ENCODE measurements around the gene KRTAP12-3.

KRTAP12-3 gene

GRCh38 chr21:44615466-44615865, 42.3 kb upstream of the KRTAP12-3 start:
- Histone ChIP-seq H3K27ac (ENCODE audit: low read depth, low read length) (no peak overlapping the region), H3K36me3 (ENCODE audit: control insufficient read depth in 5 of 5, insufficient read depth in 5 of 5, low read length in 5 of 5) (no peaks in the 10 kb centered on the region), H3K4me1 (ENCODE audit: control insufficient read depth in 5 of 5, insufficient read depth in 5 of 5, low read length in 5 of 5) (peaks cover 0 to 5% (median 3%) of the 10 kb centered on the region in 5 donors), H3K9ac (ENCODE audit: low read length in 5 of 5) (no peak overlapping the region), H3K27me3 (ENCODE audit: control insufficient read depth in 5 of 5, insufficient read depth in 4 of 5, low read length in 5 of 5) (peaks cover 4 to 29% (median 21%) of the 10 kb centered on the region in 5 donors), H3K9me3 (ENCODE audit: control insufficient read depth in 5 of 5, low read length in 5 of 5) (peaks cover 0 to 16% (median 12%) of the 10 kb centered on the region in 5 donors), H3K4me3 (ENCODE audit: low read depth in 1 of 5, low read length in 5 of 5) (no peak overlapping the region)

DNA sequence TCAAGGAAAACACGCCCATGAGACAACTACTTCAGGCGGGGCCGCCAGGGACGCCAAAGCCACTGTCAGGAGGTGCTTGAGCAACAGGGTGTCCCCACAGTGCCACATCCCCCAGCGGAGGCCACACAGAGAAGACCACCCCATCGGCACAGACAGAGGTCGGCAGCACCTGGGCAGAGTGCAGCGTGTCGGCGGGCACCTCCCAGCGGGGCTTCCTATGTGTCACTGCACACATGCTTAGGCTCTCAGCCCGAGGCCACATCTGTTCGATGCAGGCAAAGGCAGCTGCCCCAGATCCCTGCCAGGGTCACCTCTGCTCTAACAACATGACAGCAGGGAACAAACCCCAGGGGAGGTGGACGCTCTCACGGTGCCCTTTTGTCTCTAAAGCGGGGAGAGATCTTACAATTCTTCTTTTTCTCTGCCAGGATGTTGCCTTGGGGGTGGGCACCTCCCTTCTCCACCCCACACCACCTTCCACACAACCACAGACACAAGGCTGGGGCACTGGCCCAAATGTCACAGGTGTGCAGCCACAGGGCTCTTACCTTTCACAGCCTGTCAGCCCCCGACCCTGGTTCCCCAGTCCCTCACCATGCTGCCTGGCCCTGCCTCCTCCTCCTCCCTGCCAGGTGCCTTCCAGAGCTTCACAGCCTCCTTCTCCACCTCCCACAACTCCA, 41.7 kb upstream of the KRTAP12-3 start:
- no peak overlapping the region for H3K9ac ChIP-seq (ENCODE audit: low read length in 5 of 5)
- H3K4me1 ChIP-seq (ENCODE audit: control insufficient read depth in 5 of 5, insufficient read depth in 5 of 5, low read length in 5 of 5), result peaks cover 0 to 5% (median 3%) of the 10 kb centered on the region in 5 donors
- H3K9me3 ChIP-seq (ENCODE audit: control insufficient read depth in 5 of 5, low read length in 5 of 5), result peaks cover 0 to 13% (median 10%) of the 10 kb centered on the region in 5 donors
- no peaks in the 10 kb centered on the region for H3K36me3 ChIP-seq (ENCODE audit: control insufficient read depth in 5 of 5, insufficient read depth in 5 of 5, low read length in 5 of 5)
- peaks cover 4 to 29% (median 21%) of the 10 kb centered on the region in 5 donors for H3K27me3 ChIP-seq (ENCODE audit: control insufficient read depth in 5 of 5, insufficient read depth in 4 of 5, low read length in 5 of 5)
- no peak overlapping the region for H3K4me3 ChIP-seq (ENCODE audit: low read depth in 1 of 5, low read length in 5 of 5)
- no peak overlapping the region for H3K27ac ChIP-seq (ENCODE audit: low read depth, low read length)

DNA sequence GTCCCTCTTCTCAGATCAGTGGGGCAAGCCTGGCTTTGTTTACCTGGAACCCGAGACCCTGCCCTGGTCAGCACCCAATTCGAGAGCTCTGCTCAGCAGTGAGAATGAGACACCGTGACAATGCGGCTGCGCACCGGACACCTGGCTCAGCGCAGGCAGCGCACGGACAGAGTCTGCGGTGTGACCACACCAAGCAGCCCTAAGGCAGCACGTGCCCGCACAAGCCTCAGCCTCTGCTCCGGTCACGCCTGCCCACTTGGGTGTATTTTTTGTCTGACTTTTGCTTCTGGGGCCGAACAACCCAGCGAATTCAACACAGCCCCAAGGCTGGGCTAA, 41.2 kb upstream of the KRTAP12-3 start:
- peaks cover 4 to 29% (median 21%) of the 10 kb centered on the region in 5 donors for H3K27me3 ChIP-seq (ENCODE audit: control insufficient read depth in 5 of 5, insufficient read depth in 4 of 5, low read length in 5 of 5)
- H3K4me1 ChIP-seq (ENCODE audit: control insufficient read depth in 5 of 5, insufficient read depth in 5 of 5, low read length in 5 of 5), result peaks cover 0 to 5% (median 3%) of the 10 kb centered on the region in 5 donors
- no peaks in the 10 kb centered on the region for H3K36me3 ChIP-seq (ENCODE audit: control insufficient read depth in 5 of 5, insufficient read depth in 5 of 5, low read length in 5 of 5)
- H3K9ac ChIP-seq (ENCODE audit: low read length in 5 of 5), result no peak overlapping the region
- peaks cover 0 to 9% (median 6%) of the 10 kb centered on the region in 5 donors for H3K9me3 ChIP-seq (ENCODE audit: control insufficient read depth in 5 of 5, low read length in 5 of 5)
- no peak overlapping the region for H3K4me3 ChIP-seq (ENCODE audit: low read depth in 1 of 5, low read length in 5 of 5)
- H3K27ac ChIP-seq (ENCODE audit: low read depth, low read length), result no peak overlapping the region

DNA sequence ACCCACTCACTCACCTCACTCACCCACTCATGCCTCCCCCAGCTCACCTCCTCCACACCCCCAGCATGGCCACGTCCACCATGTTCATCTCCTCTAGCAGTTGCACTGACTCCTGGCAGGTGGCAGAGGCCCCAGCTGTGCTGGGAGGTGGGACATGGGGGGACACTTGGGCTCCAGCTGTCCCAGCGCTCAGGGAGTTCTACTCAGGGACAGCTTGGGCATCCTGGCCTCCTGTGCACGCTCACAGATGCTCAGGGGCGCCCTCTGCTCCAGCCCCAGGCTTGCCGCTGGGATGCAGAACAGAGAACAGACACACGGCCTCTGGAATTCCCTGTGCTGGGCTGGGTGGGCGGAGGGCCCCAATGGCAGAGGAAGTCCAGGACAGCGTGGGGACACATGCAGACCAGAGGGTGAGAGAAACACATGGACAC, 40.6 kb upstream of the KRTAP12-3 start:
- Histone ChIP-seq H3K4me3 (ENCODE audit: low read depth in 1 of 5, low read length in 5 of 5) (no peak overlapping the region), H3K27ac (ENCODE audit: low read depth, low read length) (no peak overlapping the region), H3K9me3 (ENCODE audit: control insufficient read depth in 5 of 5, low read length in 5 of 5) (peaks cover 0 to 4% (median 1%) of the 10 kb centered on the region in 5 donors), H3K27me3 (ENCODE audit: control insufficient read depth in 5 of 5, insufficient read depth in 4 of 5, low read length in 5 of 5) (peaks cover 4 to 26% (median 17%) of the 10 kb centered on the region in 5 donors), H3K36me3 (ENCODE audit: control insufficient read depth in 5 of 5, insufficient read depth in 5 of 5, low read length in 5 of 5) (no peaks in the 10 kb centered on the region), H3K9ac (ENCODE audit: low read length in 5 of 5) (no peak overlapping the region), H3K4me1 (ENCODE audit: control insufficient read depth in 5 of 5, insufficient read depth in 5 of 5, low read length in 5 of 5) (peaks cover 0 to 5% (median 3%) of the 10 kb centered on the region in 5 donors)

DNA sequence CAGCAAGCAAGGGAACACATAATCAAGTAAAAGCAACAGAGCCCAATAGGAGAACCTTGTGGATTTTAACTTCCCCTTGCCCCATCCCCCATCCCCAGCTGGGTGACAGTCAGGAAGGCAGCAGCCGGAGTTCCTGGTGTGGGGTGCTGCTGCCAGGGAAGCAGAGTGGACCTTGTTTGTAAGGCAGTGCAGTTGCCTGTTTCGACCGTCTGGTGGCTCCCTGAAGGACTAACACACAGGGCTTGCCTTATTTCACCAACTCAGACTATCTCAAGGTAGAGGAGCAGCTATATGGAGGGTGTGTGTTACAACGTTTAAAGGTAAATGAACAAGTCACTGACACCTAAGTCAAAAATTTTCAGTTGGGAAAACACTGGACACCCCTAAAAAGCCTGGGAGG, 39.2 kb upstream of the KRTAP12-3 start:
- H3K36me3 ChIP-seq (ENCODE audit: control insufficient read depth in 5 of 5, insufficient read depth in 5 of 5, low read length in 5 of 5), result no peaks in the 10 kb centered on the region
- H3K27me3 ChIP-seq (ENCODE audit: control insufficient read depth in 5 of 5, insufficient read depth in 4 of 5, low read length in 5 of 5), result peaks cover 4 to 18% (median 10%) of the 10 kb centered on the region in 5 donors
- H3K9ac ChIP-seq (ENCODE audit: low read length in 5 of 5), result no peak overlapping the region
- H3K4me1 ChIP-seq (ENCODE audit: control insufficient read depth in 5 of 5, insufficient read depth in 5 of 5, low read length in 5 of 5), result peaks cover 0 to 5% (median 3%) of the 10 kb centered on the region in 5 donors
- no peak overlapping the region for H3K27ac ChIP-seq (ENCODE audit: low read depth, low read length)
- peaks cover under 1 to 14% (median 6%) of the 10 kb centered on the region in 5 donors for H3K9me3 ChIP-seq (ENCODE audit: control insufficient read depth in 5 of 5, low read length in 5 of 5)
- no peak overlapping the region for H3K4me3 ChIP-seq (ENCODE audit: low read depth in 1 of 5, low read length in 5 of 5)

- Histone ChIP-seq H3K9ac (ENCODE audit: low read length in 5 of 5) (no peak overlapping the region), H3K9me3 (ENCODE audit: control insufficient read depth in 5 of 5, low read length in 5 of 5) (peaks cover 5 to 17% (median 8%) of the 10 kb centered on the region in 5 donors), H3K27ac (ENCODE audit: low read depth, low read length) (no peak overlapping the region), H3K36me3 (ENCODE audit: control insufficient read depth in 5 of 5, insufficient read depth in 5 of 5, low read length in 5 of 5) (no peaks in the 10 kb centered on the region), H3K4me1 (ENCODE audit: control insufficient read depth in 5 of 5, insufficient read depth in 5 of 5, low read length in 5 of 5) (peaks cover 0 to 5% (median 3%) of the 10 kb centered on the region in 5 donors), H3K27me3 (ENCODE audit: control insufficient read depth in 5 of 5, insufficient read depth in 4 of 5, low read length in 5 of 5) (peaks cover 4 to 16% (median 10%) of the 10 kb centered on the region in 5 donors), H3K4me3 (ENCODE audit: low read depth in 1 of 5, low read length in 5 of 5) (no peak overlapping the region)
These were observed 38.8 kb upstream of the KRTAP12-3 start for GRCh38 chr21:44618909-44619308.

DNA sequence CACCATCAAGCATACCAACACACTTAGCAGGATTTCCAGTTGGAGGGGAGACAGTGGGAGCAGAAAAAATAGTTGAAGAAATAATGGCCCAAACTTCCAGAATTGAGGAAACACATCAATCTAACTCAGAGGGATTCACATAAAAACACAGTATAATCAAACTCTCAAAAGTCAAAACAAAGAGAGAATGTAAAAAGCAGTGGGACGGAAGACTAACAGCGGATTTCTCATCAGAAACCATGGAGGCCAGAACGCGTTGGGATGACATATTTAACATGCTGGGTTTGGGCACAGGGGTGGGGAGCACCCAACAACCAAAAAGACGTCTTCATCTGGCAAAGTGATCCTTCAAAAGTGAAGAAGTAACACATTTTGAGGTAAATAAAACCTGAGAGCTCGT, 37.8 kb upstream of the KRTAP12-3 start:
- no peaks in the 10 kb centered on the region for H3K36me3 ChIP-seq (ENCODE audit: control insufficient read depth in 5 of 5, insufficient read depth in 5 of 5, low read length in 5 of 5)
- no peak overlapping the region for H3K9ac ChIP-seq (ENCODE audit: low read length in 5 of 5)
- H3K27ac ChIP-seq (ENCODE audit: low read depth, low read length), result no peak overlapping the region

DNA sequence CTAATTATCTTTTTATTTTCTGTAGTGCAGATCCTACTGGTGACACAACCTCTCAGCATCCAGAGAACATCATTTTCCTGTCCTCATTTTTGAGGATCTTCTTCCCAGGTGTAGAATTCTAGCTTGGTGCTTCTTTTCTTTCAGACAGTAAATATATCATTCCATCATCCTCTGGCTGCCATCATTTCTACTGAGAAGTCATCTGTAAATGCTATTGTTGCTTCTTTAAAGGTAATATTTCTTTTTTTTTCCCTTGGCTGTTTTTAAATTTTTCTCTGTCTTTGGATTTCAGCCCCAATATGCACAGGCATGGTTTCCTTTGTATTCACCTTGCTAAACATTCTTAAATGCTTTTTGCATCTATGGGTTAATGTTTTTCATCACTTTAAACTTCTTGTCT, 34.2 kb upstream of the KRTAP12-3 start:
- H3K4me1 ChIP-seq (ENCODE audit: control insufficient read depth in 5 of 5, insufficient read depth in 5 of 5, low read length in 5 of 5), result peaks cover 0 to 8% (median 3%) of the 10 kb centered on the region in 5 donors
- H3K27me3 ChIP-seq (ENCODE audit: control insufficient read depth in 5 of 5, insufficient read depth in 4 of 5, low read length in 5 of 5), result peaks cover 11 to 26% (median 12%) of the 10 kb centered on the region in 5 donors
- peaks cover 7 to 26% (median 17%) of the 10 kb centered on the region in 5 donors for H3K9me3 ChIP-seq (ENCODE audit: control insufficient read depth in 5 of 5, low read length in 5 of 5)
- no peak overlapping the region for H3K9ac ChIP-seq (ENCODE audit: low read length in 5 of 5)
- H3K36me3 ChIP-seq (ENCODE audit: control insufficient read depth in 5 of 5, insufficient read depth in 5 of 5, low read length in 5 of 5), result no peaks in the 10 kb centered on the region
- H3K27ac ChIP-seq (ENCODE audit: low read depth, low read length), result no peak overlapping the region
- H3K4me3 ChIP-seq (ENCODE audit: low read depth in 1 of 5, low read length in 5 of 5), result no peak overlapping the region

More for the DNA sequence above, 37.8 kb upstream of the KRTAP12-3 start:
- Histone ChIP-seq H3K4me3 (ENCODE audit: low read depth in 1 of 5, low read length in 5 of 5) (no peak overlapping the region), H3K9me3 (ENCODE audit: control insufficient read depth in 5 of 5, low read length in 5 of 5) (peaks cover 7 to 23% (median 17%) of the 10 kb centered on the region in 5 donors), H3K4me1 (ENCODE audit: control insufficient read depth in 5 of 5, insufficient read depth in 5 of 5, low read length in 5 of 5) (peaks cover 0 to 5% (median 3%) of the 10 kb centered on the region in 5 donors), H3K27me3 (ENCODE audit: control insufficient read depth in 5 of 5, insufficient read depth in 4 of 5, low read length in 5 of 5) (peaks cover 4 to 11% (median 5%) of the 10 kb centered on the region in 5 donors)

DNA sequence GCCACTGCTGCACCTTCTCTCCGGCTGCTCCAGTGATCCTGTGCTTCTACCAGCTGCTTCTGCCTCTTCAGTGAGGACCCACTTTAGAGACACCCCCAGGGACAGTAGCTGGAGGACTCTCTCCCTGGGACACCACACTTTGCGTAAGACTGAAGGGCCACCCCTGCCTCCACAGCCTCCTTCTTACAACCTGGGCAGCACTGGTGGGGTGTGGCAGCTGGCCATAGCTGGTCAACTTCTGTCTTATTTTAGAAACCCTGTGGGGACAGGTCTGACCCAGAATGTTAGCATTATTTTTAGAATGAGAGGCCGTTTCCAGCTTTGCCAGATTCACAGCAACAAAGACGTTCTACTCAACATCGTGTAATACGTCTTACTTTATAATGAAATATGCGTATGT, 32.0 kb upstream of the KRTAP12-3 start:
- Histone ChIP-seq H3K27ac (ENCODE audit: low read depth, low read length) (no peak overlapping the region), H3K27me3 (ENCODE audit: control insufficient read depth in 5 of 5, insufficient read depth in 4 of 5, low read length in 5 of 5) (peaks cover 12 to 29% (median 19%) of the 10 kb centered on the region in 5 donors), H3K9ac (ENCODE audit: low read length in 5 of 5) (no peak overlapping the region), H3K9me3 (ENCODE audit: control insufficient read depth in 5 of 5, low read length in 5 of 5) (peaks cover 7 to 35% (median 20%) of the 10 kb centered on the region in 5 donors), H3K36me3 (ENCODE audit: control insufficient read depth in 5 of 5, insufficient read depth in 5 of 5, low read length in 5 of 5) (no peaks in the 10 kb centered on the region), H3K4me1 (ENCODE audit: control insufficient read depth in 5 of 5, insufficient read depth in 5 of 5, low read length in 5 of 5) (peaks cover 0 to 4% (median 0%) of the 10 kb centered on the region in 5 donors), H3K4me3 (ENCODE audit: low read depth in 1 of 5, low read length in 5 of 5) (no peak overlapping the region)

DNA sequence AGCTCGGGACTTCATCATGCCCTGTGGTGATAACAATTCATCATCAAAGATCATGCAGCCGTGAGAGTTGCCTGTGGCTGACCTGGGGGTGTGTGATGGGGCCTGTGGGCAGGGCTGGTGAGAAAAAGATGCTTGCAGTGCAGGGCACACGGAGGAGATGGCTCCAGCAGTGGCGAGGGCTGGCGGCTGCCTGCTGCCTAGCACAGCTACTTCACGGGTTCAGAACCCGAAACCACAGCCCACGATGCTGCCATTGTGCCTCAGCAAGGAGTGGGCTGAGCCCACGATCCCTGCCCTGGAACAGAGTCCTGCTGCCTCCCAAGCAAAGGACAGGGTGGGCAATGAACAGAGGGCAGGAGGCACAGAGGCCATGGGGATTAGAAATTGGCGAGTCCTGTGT, 31.5 kb upstream of the KRTAP12-3 start:
- H3K27ac ChIP-seq (ENCODE audit: low read depth, low read length), result no peak overlapping the region
- peaks cover 0 to 4% (median 0%) of the 10 kb centered on the region in 5 donors for H3K4me1 ChIP-seq (ENCODE audit: control insufficient read depth in 5 of 5, insufficient read depth in 5 of 5, low read length in 5 of 5)
- H3K4me3 ChIP-seq (ENCODE audit: low read depth in 1 of 5, low read length in 5 of 5), result no peak overlapping the region
- no peak overlapping the region for H3K9ac ChIP-seq (ENCODE audit: low read length in 5 of 5)
- H3K36me3 ChIP-seq (ENCODE audit: control insufficient read depth in 5 of 5, insufficient read depth in 5 of 5, low read length in 5 of 5), result no peaks in the 10 kb centered on the region
- H3K27me3 ChIP-seq (ENCODE audit: control insufficient read depth in 5 of 5, insufficient read depth in 4 of 5, low read length in 5 of 5), result peaks cover 12 to 29% (median 19%) of the 10 kb centered on the region in 5 donors
- peaks cover 11 to 37% (median 21%) of the 10 kb centered on the region in 5 donors for H3K9me3 ChIP-seq (ENCODE audit: control insufficient read depth in 5 of 5, low read length in 5 of 5)
